Left ventricle myocardium inferior (tissue), 1 donor: ENCODE data around the gene IKZF3. TPM values are rescaled to one million over a fixed set of nuclear protein-coding genes. Genes with fewer than 3 reads are reported as not detected.
"Not testable (repeated sequence)": the region's sequence is repeated elsewhere in the genome, so short reads cannot be mapped to it uniquely, and the experiment has no call there.

Experiments
- DNase-seq: peaks from one replicate; pipeline ENCODE4 v3.0.0-alpha.2; 2020
- H3K27ac ChIP-seq: fragments of 200-600 bp; replicated peaks from 2 replicates; pipeline ENCODE4 v1.8.0; 2021
- H3K27me3 ChIP-seq: fragments of 200-600 bp; 2 replicates; pipeline ENCODE4 v1.8.0; 2021; ENCODE audit warnings: low read depth
- H3K36me3 ChIP-seq: fragments of 200-600 bp; 2 replicates; pipeline ENCODE4 v1.8.0; 2021
- H3K4me1 ChIP-seq: fragments of 200-600 bp; 2 replicates; pipeline ENCODE4 v1.8.0; 2021
- H3K4me3 ChIP-seq: fragments of 200-600 bp; 2 replicates; pipeline ENCODE4 v1.8.0; 2021; ENCODE audit warnings: mild to moderate bottlenecking, moderate library complexity
- H3K9me3 ChIP-seq: fragments of 200-600 bp; replicated peaks from 2 replicates; pipeline ENCODE4 v1.8.0; 2021
- CTCF ChIP-seq: fragments of 200-600 bp; IDR thresholded peaks from 2 replicates; pipeline ENCODE4 v1.8.0; 2021; ENCODE audit warnings: antibody characterized with exemption, mild to moderate bottlenecking, borderline replicate concordance
- intact Hi-C: fragments of 100-400 bp; cut with micrococcal nuclease; formaldehyde crosslinking; loops from one replicate; pipeline ENCODE4 v1.11.0; 2022
- long read RNA-seq: library from polyadenylated mRNA; unstranded; transcript quantifications from one replicate; pipeline ENCODE4 v2.0.0, GENCODE V29; 2021
- total RNA-seq: library from RNA; stranded (reverse); fragmentation: NEBNext Ultra II Directional; extraction: Animal tissue kit (Norgen Biotek cat#: 25700); gene quantifications from one replicate; pipeline ENCODE4 v1.2.1, GENCODE V29; 2021
- donor health status: DM: no; HTN: yes; CAD: no; lungs with severe emphysema.

The IKZF3 gene
- total RNA-seq = 0.16 TPM
- long read RNA-seq = 0 reads

GRCh38 chr17:39863918-39864746 lies at the start of gene IKZF3:
IKZF3 (minus strand) TSS chr17:39864312; CDS start chr17:39864126, 186 bp downstream.
- no peaks in the 10 kb centered on the region for H3K36me3 ChIP-seq
- H3K27ac ChIP-seq = no peak within 1 kb of the TSS
- peak; percentile 29 for TF ChIP-seq CTCF
- peak within 1 kb of the TSS; percentile 33 for H3K4me3 ChIP-seq
- H3K4me1 ChIP-seq = peaks cover 10% of the 10 kb centered on the region
- H3K27me3 ChIP-seq = peaks cover 99% of the 10 kb centered on the region
- no peaks in the 10 kb centered on the region for H3K9me3 ChIP-seq
- intact Hi-C loops = no loop called here
- DNase-seq = peak; percentile 21

GRCh38 chr17:39908789-39909352 lies 44.8 kb upstream of the IKZF3 start:
- Histone ChIP-seq H3K4me3 (no peak overlapping the region), H3K36me3 (peaks cover 4% of the 10 kb centered on the region), H3K27ac (no peak overlapping the region), H3K9me3 (no peaks in the 10 kb centered on the region), H3K27me3 (no peaks in the 10 kb centered on the region), H3K4me1 (no peaks in the 10 kb centered on the region)
- intact Hi-C loops = no loop called here
- no peak for TF ChIP-seq CTCF
- DNase-seq = no peak

- no peak for DNase-seq
- no peaks in the 10 kb centered on the region for H3K4me1 ChIP-seq
- no peak overlapping the region for H3K27ac ChIP-seq
- H3K27me3 ChIP-seq = no peaks in the 10 kb centered on the region
- H3K4me3 ChIP-seq = no peak overlapping the region
- TF ChIP-seq CTCF = no peak
- intact Hi-C loops = no loop called here
- no peaks in the 10 kb centered on the region for H3K9me3 ChIP-seq
- peaks cover 9% of the 10 kb centered on the region for H3K36me3 ChIP-seq
These were observed 40.8 kb upstream of the IKZF3 start for GRCh38 chr17:39904990-39905288.

GRCh38 chr17:39903158-39903884 lies 39.2 kb upstream of the IKZF3 start:
- no peak for TF ChIP-seq CTCF
- no peak for DNase-seq
- no peaks in the 10 kb centered on the region for H3K9me3 ChIP-seq
- no peaks in the 10 kb centered on the region for H3K27me3 ChIP-seq
- no peaks in the 10 kb centered on the region for H3K4me1 ChIP-seq
- peaks cover 6% of the 10 kb centered on the region for H3K36me3 ChIP-seq
- H3K27ac ChIP-seq = no peak overlapping the region
- no peak overlapping the region for H3K4me3 ChIP-seq
- intact Hi-C loops = no loop called here

- DNase-seq, H3K27ac ChIP-seq, H3K4me1 ChIP-seq, H3K27me3 ChIP-seq, H3K4me3 ChIP-seq, H3K36me3 ChIP-seq, H3K9me3 ChIP-seq, intact Hi-C loops: not testable (repeated sequence)
These were observed 37.9 kb upstream of the IKZF3 start for GRCh38 chr17:39902027-39902426.

GRCh38 chr17:39899215-39899614 lies 35.1 kb upstream of the IKZF3 start:
- H3K27me3 ChIP-seq = no peaks in the 10 kb centered on the region
- intact Hi-C loops = no loop called here
- H3K4me3 ChIP-seq = no peak overlapping the region
- H3K36me3 ChIP-seq = peaks cover 6% of the 10 kb centered on the region
- H3K9me3 ChIP-seq = no peaks in the 10 kb centered on the region
- no peak for TF ChIP-seq CTCF
- no peak overlapping the region for H3K27ac ChIP-seq
- DNase-seq = no peak
- no peaks in the 10 kb centered on the region for H3K4me1 ChIP-seq
